Fibroblast of villous mesenchyme (primary cell): ENCODE data around the gene CFAP107. TPM values are rescaled to one million over a fixed set of nuclear protein-coding genes. Genes with fewer than 3 reads are reported as not detected.

Experiments
- DNase-seq: peaks from one replicate; pipeline ENCODE4 v3.0.0-alpha.2; 2010; ENCODE audit warnings: low read depth
- H3K4me3 ChIP-seq: 2 replicates; pipeline ENCODE4 v1.5.1; 2011; ENCODE audit warnings: low read depth, mild to moderate bottlenecking, low read length
- total RNA-seq: library from RNA; depleted of rRNA; stranded (reverse); fragments of >200 nt; gene quantifications from 2 replicates; pipeline ENCODE4 v1.2.3, GENCODE V29; 2012
- TF ChIP-seq, protein P1 (sequence below): IDR thresholded peaks from 2 replicates; pipeline ENCODE4 v1.5.1; 2012; ENCODE audit warnings: low read depth, mild to moderate bottlenecking, low read length; ENCODE audit not compliant: insufficient read depth

The CFAP107 gene, protein sequence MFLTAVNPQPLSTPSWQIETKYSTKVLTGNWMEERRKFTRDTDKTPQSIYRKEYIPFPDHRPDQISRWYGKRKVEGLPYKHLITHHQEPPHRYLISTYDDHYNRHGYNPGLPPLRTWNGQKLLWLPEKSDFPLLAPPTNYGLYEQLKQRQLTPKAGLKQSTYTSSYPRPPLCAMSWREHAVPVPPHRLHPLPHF
- not detected in 2 replicates for total RNA-seq

DNA sequence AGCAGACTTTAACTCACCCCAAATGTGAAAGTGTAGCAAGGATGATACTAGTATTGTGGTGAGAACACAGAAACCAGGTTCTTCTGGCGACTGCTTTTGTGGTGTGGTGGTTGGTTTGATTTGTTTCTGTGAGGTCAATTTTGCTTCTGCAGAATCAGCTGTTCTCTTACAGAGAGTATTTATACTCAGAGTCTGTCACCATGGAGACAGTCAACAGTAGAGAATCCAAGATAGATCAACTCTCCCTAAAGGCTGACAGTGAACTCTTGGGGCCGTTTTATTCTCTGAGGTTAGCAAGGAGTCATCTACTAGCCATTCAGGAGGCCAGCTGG lies at the start of gene CFAP107:
TSS of gene CFAP107 (plus strand) at position 209 of the 332 bp plus-strand sequence. CDS start 231 bp downstream, outside the sequence.
- TF ChIP-seq, protein P1, sequence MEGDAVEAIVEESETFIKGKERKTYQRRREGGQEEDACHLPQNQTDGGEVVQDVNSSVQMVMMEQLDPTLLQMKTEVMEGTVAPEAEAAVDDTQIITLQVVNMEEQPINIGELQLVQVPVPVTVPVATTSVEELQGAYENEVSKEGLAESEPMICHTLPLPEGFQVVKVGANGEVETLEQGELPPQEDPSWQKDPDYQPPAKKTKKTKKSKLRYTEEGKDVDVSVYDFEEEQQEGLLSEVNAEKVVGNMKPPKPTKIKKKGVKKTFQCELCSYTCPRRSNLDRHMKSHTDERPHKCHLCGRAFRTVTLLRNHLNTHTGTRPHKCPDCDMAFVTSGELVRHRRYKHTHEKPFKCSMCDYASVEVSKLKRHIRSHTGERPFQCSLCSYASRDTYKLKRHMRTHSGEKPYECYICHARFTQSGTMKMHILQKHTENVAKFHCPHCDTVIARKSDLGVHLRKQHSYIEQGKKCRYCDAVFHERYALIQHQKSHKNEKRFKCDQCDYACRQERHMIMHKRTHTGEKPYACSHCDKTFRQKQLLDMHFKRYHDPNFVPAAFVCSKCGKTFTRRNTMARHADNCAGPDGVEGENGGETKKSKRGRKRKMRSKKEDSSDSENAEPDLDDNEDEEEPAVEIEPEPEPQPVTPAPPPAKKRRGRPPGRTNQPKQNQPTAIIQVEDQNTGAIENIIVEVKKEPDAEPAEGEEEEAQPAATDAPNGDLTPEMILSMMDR, result no peak
- H3K4me3 ChIP-seq, result no peak within 1 kb of the TSS
- DNase-seq, result peak; percentile 3

DNA sequence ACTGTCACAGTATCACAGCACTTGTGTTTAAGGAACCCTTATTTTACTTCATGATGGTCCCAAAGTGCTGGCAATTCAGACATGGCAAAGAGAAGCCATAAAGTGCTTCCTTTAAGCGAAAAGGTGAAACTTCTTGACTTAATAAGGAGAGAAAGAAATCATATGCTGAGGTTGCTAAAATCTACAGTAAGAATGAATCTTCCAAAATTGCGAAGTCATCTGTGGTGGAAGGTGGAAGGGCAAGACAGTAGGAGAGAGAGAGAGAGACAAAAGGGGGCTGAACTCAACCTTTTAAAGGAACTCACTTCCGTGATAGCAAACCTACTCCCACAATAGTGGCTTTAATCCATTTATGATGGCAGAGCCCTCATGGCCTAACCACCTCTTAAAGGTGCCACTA lies 49.3 kb upstream of the CFAP107 start:
- no peak for DNase-seq
- H3K4me3 ChIP-seq, result no peak overlapping the region
- TF ChIP-seq, protein P1, result no peak

DNA sequence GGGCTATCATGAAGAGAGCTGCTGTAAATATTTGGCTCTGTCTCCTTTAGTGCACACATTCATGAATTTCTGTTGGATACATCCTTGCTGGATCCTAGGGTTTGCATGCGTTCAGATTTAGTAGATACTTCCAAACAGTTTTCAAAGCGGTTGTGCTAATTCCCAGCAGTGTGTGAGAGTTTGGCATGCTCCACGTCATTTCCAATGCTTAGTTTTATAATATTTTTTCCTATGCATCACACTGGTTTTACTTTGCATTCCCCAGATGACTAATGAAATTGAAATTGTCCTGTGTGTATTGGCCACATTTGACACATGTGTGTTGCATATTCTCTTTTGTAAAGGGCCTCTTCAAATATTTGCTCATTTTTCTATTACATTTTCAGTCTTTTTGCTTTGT lies 48.6 kb upstream of the CFAP107 start:
- no peak overlapping the region for H3K4me3 ChIP-seq
- TF ChIP-seq, protein P1, result no peak
- no peak for DNase-seq

DNA sequence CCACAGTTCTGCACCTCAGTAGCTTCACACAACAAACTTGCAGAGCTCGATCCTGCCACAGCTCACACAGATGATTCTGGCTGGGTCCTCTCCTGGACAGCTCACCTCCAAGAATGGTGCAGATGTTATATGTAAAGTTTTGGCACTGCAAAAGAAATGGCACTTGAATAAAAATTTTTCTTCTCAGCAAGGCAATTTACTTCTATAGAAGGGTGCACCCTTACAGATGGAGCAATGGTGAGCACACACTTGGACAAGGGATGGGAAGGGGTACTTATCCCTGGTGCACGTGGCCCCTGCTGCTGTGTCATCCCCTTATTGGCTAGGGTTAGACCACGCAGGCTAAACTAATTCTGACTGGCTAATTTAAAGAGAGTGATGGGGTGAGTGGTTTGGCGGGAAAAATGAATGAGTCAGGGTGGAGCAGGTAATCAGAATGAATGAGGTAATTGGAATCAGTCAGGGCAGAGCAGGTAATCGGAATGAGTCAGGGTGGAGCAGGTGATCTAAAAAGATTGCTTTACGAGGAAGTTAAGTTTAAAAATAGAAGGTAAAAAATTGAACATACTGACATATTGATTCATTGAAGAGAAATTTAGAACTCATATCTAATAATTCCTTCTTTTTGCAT lies 42.1 kb upstream of the CFAP107 start:
- TF ChIP-seq, protein P1, result no peak
- H3K4me3 ChIP-seq, result no peak overlapping the region
- DNase-seq, result no peak

DNA sequence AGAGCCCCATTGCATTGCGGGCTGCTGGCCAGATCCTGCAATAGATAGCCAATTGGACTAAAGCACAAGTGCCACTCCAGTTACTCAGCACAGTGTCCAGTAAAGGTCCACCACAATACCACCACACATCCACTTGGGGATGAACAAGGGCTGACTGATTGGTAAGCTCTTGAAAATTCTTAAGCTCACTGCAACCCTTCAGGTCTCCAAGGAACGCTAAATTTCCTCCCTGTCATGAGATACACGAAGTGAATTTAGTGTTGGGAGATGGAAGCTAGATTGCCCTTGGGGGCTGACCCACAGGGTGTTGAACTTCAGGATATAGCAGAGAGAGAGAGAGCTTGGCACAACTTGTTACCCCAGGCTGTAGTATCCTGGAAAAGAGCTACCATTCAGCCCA lies 39.9 kb upstream of the CFAP107 start:
- DNase-seq, result no peak
- TF ChIP-seq, protein P1, result no peak
- H3K4me3 ChIP-seq, result no peak overlapping the region

DNA sequence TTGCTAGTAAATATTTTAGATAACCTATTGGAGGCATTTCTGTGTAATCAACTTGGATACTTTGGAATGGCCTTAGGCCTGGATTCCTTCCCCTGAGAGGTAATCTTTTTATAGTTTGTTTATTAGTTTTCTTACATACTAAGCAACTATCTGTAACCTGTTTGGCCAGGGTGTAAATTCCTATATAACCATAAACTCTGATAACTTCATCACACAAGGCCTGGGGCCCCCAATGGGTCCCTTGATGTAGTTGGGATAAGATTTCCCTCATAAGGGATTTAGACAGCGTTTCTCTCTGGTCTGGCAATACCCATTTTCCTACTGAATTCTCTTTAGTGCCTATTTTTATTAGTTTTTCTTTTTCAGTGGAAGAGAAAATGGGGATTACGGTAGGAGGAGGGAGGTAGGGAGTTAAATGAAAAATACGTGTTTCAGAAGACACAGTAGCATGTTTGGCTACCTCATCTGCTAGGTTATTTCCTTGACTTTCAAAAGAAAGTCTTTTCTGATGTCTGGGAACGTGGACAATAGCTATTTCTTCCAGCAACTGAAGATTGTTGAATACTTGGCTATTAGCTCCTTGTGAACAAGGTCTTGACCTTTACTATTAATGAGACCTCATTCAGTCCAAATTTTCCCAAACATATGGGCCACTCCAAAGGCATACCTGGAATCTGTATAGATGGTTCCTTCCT lies 37.5 kb upstream of the CFAP107 start:
- no peak for DNase-seq
- no peak overlapping the region for H3K4me3 ChIP-seq
- TF ChIP-seq, protein P1, result no peak
